SKM-1 (cell line): ENCODE results near the gene RASGRP3.
A peak's percentile ranks its signal among the peaks of the same experiment; 100 is the strongest.

Experiments used
- DNase-seq: peaks from one replicate; lab custom pipeline; 2025; ENCODE audit not compliant: unreplicated experiment; lab: John Stamatoyannopoulos, UW

RASGRP3 gene

GRCh38 chr2:33491441-33492084 lies 15.1 kb downstream of the RASGRP3 start:
- DNase-seq = no peak

- DNase-seq = no peak
Measured at GRCh38 chr2:33492399-33493134, 16.1 kb downstream of the RASGRP3 start.

DNA sequence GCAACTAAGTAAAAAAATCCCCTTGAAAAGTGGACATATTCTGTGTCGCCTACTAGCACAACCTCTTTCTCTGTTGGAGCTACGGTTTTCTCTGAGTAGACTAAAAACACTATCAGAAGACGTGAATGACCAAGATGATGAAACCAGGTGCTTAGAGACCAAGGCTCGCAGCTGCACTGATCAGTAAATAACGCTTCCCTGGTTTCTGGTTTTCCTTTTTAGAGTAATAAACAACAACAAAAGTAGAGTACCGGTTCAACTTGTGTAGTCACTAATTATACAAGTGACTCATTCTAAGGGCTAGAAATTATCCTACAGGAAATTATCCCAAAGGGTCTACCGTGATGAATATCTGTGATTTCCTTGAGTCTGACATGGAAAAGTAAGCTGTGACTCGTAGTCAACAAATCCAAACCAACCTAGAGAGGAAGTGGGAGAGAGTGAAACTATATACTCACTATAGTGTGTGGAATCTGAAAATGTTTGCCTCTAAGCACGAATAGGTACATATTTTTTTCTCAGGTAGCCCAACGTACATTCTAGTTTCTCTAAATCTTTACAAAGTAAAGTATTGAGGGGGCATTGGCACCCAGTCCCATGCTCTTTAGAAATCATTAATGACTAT lies 17.8 kb downstream of the RASGRP3 start:
- no peak for DNase-seq

GRCh38 chr2:33494877-33495641 lies 18.6 kb downstream of the RASGRP3 start:
- DNase-seq = no peak

GRCh38 chr2:33495683-33496082 lies 19.2 kb downstream of the RASGRP3 start:
- no peak for DNase-seq

DNA sequence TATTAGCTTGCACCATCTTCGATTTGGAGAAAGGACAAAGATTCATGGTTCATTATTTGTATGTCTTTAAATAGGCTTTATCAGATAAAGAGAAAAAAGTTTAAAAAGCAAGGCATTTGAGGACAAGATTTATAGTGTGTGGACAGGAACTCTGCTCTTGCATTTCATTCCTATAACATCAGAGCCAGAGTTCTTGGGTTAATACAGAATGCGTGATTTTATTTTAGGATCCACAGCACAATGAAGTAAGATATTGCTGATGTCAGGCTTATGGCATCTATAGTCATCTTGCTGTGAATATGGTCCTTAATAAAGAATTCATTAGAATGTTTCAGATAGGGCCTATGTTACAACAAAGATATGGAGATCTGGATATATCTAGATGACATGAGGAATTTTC lies 19.7 kb downstream of the RASGRP3 start:
- no peak for DNase-seq

- DNase-seq = no peak
Measured at GRCh38 chr2:33496726-33497125, 20.3 kb downstream of the RASGRP3 start.

GRCh38 chr2:33497221-33497650 lies 20.8 kb downstream of the RASGRP3 start:
- DNase-seq = peak; percentile 87

DNA sequence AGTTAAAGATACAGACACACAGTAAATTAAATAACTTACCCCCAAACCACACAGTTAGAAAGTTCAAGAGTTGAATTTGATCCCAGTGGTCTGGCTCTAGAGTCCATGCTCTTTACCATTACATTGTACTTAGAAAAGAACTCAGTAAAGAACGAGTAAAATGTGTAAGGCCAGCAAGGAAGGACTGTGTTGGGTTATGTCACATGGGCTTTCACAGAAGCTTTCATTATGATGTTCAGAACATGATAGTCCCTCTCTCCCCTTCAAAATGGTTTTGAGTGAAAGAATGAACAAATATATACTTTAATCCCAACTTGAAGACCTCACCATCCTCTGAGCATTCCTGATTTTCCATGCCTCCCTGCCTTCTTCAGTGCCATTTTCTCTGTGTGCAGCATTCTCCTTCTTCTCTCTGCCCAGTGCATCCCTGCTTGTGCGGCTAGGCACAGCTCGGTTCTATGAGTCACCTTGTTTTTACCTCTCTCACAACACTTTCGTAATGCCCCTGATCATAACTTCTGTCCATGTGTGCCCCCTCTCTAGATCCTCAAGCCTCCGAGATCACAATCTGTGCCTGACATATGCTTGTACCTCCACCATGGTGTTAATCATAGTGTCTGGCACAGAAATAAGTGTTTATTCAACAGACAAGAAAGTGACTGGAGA lies 22.0 kb downstream of the RASGRP3 start:
- no peak for DNase-seq

DNA sequence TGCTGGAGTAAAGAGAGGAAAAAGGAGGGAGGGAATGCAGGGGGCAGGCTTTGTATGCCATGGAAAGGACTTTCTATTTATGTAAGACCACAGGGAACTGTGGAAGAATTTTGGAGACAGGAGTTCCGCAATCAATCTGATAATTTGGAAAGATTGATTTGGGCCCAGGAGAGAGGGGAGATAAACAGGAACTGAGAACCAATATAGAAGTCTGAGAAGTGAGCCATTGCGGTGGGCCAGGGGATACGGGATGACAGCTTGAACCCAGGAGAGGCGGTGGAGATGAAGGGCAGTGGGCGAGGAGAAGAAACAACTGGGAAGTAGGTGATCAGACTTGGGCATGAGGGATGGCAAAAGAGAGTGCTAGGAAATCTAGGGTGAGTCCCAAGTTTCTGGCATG lies 23.7 kb downstream of the RASGRP3 start:
- DNase-seq = no peak

- DNase-seq = peak; percentile 65
Measured at GRCh38 chr2:33502025-33502424, 25.6 kb downstream of the RASGRP3 start.

- no peak for DNase-seq
Measured at GRCh38 chr2:33503002-33503401, 26.6 kb downstream of the RASGRP3 start.

DNA sequence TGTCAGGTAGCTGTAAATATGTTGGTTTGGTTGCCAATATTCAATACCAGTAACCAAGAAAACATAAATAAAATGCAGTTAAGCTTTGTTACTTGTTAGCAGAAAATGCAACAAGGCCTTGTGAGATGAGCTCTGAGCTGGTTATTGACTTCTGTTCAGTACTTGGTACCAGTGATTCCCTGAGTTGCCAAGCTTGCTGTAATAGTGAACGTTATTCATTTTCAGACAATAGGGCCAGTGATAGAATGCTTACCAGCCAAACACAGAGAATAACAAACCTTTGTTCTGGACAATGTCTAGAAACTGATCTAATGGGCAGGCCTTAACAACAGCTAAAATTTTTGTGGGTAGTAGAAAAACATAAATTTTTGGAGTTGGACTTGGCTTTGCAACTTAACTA lies 29.5 kb downstream of the RASGRP3 start:
- DNase-seq = no peak

- no peak for DNase-seq
Measured at GRCh38 chr2:33509908-33510585, 33.6 kb downstream of the RASGRP3 start.

DNA sequence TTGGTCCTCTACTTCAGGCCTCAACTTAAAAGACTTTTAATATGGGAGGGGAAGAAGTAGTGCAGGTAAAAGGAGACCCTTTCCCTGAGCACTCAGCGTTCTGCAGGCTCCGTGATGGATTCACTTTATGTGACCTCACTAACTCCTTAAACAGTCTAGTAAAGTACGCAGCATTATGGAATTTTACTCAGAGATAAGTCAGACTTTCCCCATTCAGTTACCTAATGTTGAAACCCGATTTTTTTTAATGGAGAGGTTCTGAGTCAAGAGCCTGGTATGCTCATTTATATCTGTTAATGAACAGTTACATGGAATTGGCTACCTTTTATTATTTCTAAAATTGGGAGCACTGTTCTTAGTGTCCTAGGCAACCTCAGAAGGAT lies 34.1 kb downstream of the RASGRP3 start:
- DNase-seq = no peak

DNA sequence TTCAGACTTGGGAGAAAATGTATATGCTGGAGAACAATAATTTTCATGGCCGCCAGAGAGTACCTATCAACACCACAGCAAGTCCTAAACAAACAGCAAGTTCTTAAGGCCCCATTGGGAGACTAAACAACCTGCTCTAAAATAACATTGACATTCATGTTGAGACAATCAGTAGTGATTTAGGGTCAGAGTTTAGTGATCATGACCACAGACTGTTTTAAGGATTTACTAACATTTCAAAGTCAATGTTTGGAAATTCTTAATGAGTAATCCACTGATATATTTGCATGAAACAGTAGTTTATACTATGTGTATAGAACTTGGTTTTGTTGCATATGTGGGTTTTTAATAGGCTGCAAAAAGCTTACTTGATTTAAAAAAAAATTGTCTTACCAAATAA lies 34.7 kb downstream of the RASGRP3 start:
- no peak for DNase-seq

- DNase-seq = no peak
Measured at GRCh38 chr2:33512112-33512511, 35.7 kb downstream of the RASGRP3 start.

- no peak for DNase-seq
Measured at GRCh38 chr2:33513480-33513879, 37.0 kb downstream of the RASGRP3 start.

- no peak for DNase-seq
Measured at GRCh38 chr2:33516456-33516995, 40.1 kb downstream of the RASGRP3 start.

DNA sequence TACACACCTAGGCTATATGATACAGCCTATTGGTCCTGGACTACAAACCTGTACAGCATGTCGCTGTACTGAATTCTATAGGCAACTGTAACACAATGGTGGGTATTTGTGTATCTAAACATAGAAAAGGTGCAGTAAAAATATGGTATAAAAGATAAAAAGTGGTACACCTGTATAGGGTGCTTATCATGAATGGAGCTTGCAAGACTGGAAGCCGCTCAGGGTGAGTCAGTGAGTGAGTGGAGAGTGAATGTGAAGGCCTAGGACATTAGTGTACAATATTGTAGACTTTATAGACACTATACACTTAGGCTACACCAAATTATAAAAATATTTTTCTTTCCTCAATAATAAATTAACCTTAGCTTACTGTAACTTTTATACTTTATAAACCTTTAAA lies 41.8 kb downstream of the RASGRP3 start:
- DNase-seq = no peak
